Measurements from ENCODE around the gene ANXA2. TPM values are rescaled to one million over a fixed set of nuclear protein-coding genes. Genes with fewer than 3 reads are reported as not detected.

ANXA2 gene
- total and polyA plus RNA-seq, 10 of the 15 experiments (the other 5 are each of a cell fraction or from before 2014, with no cell fraction given), result 135 to 540 (median 281) TPM

GRCh38 chr15:60345598-60345997, 52.2 kb downstream of the ANXA2 start (continued):
- TF ChIP-seq, protein P1, sequence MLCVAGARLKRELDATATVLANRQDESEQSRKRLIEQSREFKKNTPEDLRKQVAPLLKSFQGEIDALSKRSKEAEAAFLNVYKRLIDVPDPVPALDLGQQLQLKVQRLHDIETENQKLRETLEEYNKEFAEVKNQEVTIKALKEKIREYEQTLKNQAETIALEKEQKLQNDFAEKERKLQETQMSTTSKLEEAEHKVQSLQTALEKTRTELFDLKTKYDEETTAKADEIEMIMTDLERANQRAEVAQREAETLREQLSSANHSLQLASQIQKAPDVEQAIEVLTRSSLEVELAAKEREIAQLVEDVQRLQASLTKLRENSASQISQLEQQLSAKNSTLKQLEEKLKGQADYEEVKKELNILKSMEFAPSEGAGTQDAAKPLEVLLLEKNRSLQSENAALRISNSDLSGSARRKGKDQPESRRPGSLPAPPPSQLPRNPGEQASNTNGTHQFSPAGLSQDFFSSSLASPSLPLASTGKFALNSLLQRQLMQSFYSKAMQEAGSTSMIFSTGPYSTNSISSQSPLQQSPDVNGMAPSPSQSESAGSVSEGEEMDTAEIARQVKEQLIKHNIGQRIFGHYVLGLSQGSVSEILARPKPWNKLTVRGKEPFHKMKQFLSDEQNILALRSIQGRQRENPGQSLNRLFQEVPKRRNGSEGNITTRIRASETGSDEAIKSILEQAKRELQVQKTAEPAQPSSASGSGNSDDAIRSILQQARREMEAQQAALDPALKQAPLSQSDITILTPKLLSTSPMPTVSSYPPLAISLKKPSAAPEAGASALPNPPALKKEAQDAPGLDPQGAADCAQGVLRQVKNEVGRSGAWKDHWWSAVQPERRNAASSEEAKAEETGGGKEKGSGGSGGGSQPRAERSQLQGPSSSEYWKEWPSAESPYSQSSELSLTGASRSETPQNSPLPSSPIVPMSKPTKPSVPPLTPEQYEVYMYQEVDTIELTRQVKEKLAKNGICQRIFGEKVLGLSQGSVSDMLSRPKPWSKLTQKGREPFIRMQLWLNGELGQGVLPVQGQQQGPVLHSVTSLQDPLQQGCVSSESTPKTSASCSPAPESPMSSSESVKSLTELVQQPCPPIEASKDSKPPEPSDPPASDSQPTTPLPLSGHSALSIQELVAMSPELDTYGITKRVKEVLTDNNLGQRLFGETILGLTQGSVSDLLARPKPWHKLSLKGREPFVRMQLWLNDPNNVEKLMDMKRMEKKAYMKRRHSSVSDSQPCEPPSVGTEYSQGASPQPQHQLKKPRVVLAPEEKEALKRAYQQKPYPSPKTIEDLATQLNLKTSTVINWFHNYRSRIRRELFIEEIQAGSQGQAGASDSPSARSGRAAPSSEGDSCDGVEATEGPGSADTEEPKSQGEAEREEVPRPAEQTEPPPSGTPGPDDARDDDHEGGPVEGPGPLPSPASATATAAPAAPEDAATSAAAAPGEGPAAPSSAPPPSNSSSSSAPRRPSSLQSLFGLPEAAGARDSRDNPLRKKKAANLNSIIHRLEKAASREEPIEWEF (IDR thresholded peaks at IDR 0.05; ENCODE audit: insufficient replicate concordance, low read depth, low read length), result no peak
- TF ChIP-seq, protein P2, sequence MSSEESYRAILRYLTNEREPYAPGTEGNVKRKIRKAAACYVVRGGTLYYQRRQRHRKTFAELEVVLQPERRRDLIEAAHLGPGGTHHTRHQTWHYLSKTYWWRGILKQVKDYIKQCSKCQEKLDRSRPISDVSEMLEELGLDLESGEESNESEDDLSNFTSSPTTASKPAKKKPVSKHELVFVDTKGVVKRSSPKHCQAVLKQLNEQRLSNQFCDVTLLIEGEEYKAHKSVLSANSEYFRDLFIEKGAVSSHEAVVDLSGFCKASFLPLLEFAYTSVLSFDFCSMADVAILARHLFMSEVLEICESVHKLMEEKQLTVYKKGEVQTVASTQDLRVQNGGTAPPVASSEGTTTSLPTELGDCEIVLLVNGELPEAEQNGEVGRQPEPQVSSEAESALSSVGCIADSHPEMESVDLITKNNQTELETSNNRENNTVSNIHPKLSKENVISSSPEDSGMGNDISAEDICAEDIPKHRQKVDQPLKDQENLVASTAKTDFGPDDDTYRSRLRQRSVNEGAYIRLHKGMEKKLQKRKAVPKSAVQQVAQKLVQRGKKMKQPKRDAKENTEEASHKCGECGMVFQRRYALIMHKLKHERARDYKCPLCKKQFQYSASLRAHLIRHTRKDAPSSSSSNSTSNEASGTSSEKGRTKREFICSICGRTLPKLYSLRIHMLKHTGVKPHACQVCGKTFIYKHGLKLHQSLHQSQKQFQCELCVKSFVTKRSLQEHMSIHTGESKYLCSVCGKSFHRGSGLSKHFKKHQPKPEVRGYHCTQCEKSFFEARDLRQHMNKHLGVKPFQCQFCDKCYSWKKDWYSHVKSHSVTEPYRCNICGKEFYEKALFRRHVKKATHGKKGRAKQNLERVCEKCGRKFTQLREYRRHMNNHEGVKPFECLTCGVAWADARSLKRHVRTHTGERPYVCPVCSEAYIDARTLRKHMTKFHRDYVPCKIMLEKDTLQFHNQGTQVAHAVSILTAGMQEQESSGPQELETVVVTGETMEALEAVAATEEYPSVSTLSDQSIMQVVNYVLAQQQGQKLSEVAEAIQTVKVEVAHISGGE (CRISPR knock-in tag; IDR thresholded peaks at IDR 0.05), result no peak

DNA sequence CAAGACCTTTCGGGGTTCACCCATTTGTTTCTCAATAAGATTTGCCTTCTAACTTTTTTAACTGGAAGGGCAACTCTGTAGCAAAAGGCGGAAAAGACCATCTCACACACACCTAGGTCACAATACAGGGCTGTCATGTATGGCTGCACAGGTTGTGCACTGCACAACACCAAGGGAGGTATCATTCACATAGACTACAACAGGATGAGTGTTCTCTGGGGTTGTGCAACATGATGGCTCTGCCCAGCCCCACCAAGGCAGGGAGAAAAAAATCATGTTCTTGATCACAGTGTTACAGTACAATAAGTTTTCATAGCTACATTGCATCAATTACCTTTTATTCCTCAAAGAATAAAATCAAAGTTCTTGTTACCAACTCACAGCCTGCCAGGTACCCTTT, 52.8 kb downstream of the ANXA2 start:
- Histone ChIP-seq H3K9ac (ENCODE audit: control insufficient read depth, insufficient read depth, low read length) (no peak overlapping the region), H3K4me1 (ENCODE audit: control insufficient read depth, insufficient read depth, low read length) (no peaks in the 10 kb centered on the region), H3K36me3 (ENCODE audit: control insufficient read depth in 2 of 2, insufficient read depth in 2 of 2, low read length in 1 of 2) (peaks cover 5 to 7% of the 10 kb centered on the region in 2 experiments), H3K27me3 (replicated peaks in 1 of 2; ENCODE audit: control insufficient read depth in 2 of 2, insufficient read depth in 2 of 2, low read length in 1 of 2) (no peaks in the 10 kb centered on the region), H3K4me2 (ENCODE audit: control insufficient read depth, insufficient read depth) (no peak overlapping the region), H4K20me1 (ENCODE audit: control insufficient read depth, insufficient read depth) (no peaks in the 10 kb centered on the region), H2AFZ (ENCODE audit: control insufficient read depth, low read depth, low read length) (no peak overlapping the region), H3K4me3 (no peak overlapping the region), H3K9me3 (replicated peaks; ENCODE audit: control insufficient read depth, insufficient read depth, low read length) (no peaks in the 10 kb centered on the region), H3K27ac (ENCODE audit: control insufficient read depth, insufficient read depth) (no peak overlapping the region), H3K79me2 (ENCODE audit: control insufficient read depth, insufficient read depth, low read length) (no peaks in the 10 kb centered on the region)
- ChIA-PET POLR2A (no interaction called here), CTCF (interaction anchor here (1.3 to 1.4 kb wide), 2 partner anchors 17 to 394 kb away, joined by 3 to 4 read pairs; no protein-coding TSS in a partner anchor), RAD21 (ENCODE audit: unreplicated experiment) (no interaction called here), SMC1A (ENCODE audit: uncharacterized antibody, unreplicated experiment) (no interaction called here)
- no TSS peak for BruUV-seq (replicated peaks)
- no peak for ATAC-seq
- DNase-seq (ENCODE audit: low read depth, low spot score), result no peak
- in situ Hi-C loops (cut with MboI), result no loop called here
- FAIRE-seq, result no peak
- intact Hi-C loops (cut with micrococcal nuclease; ENCODE audit: unreplicated experiment), result no loop called here
- WGBS (ENCODE audit: insufficient coverage, insufficient replicate concordance, low lambda C conversion rate, missing lambda C conversion rate), result 100% methylated on average over 2 of the region's 2 CpGs
- TF ChIP-seq KDM1A (IDR thresholded peaks at IDR 0.05; ENCODE audit: borderline replicate concordance), result no peak
- no peak for TF ChIP-seq SRF (IDR thresholded peaks at IDR 0.05; ENCODE audit: low read depth in 2 of 2, low read length in 2 of 2)
- no peak for TF ChIP-seq LARP7 (IDR thresholded peaks at IDR 0.05)
- no peak for TF ChIP-seq CEBPB (IDR thresholded peaks at IDR 0.05; ENCODE audit: borderline replicate concordance in 1 of 2, low read depth in 2 of 2, low read length in 2 of 2)
- TF ChIP-seq, protein P3, sequence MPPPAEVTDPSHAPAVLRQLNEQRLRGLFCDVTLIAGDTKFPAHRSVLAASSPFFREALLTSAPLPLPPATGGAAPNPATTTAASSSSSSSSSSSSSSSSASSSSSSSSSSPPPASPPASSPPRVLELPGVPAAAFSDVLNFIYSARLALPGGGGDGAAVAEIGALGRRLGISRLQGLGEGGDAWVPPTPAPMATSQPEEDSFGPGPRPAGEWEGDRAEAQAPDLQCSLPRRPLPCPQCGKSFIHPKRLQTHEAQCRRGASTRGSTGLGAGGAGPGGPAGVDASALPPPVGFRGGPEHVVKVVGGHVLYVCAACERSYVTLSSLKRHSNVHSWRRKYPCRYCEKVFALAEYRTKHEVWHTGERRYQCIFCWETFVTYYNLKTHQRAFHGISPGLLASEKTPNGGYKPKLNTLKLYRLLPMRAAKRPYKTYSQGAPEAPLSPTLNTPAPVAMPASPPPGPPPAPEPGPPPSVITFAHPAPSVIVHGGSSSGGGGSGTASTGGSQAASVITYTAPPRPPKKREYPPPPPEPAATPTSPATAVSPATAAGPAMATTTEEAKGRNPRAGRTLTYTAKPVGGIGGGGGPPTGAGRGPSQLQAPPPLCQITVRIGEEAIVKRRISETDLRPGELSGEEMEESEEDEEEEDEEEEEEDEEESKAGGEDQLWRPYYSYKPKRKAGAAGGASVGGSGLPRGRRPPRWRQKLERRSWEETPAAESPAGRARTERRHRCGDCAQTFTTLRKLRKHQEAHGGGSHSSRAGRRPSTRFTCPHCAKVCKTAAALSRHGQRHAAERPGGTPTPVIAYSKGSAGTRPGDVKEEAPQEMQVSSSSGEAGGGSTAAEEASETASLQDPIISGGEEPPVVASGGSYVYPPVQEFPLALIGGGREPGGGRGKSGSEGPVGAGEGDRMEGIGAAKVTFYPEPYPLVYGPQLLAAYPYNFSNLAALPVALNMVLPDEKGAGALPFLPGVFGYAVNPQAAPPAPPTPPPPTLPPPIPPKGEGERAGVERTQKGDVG (CRISPR knock-in tag; IDR thresholded peaks at IDR 0.05), result no peak
- TF ChIP-seq ZNF384 (IDR thresholded peaks at IDR 0.05; ENCODE audit: borderline replicate concordance, low read depth, low read length), result no peak
- no peak for TF ChIP-seq ZNF622 (IDR thresholded peaks at IDR 0.05)
- no peak for TF ChIP-seq MYC (IDR thresholded peaks at IDR 0.05; ENCODE audit: insufficient read depth, insufficient read length, insufficient replicate concordance, low read length, severe bottlenecking)
- TF ChIP-seq SMC3 (IDR thresholded peaks at IDR 0.05; ENCODE audit: borderline replicate concordance, low read length), result no peak
